SK-N-SH (cell line): ENCODE data around the gene EAF2. TPM values are rescaled to one million over a fixed set of nuclear protein-coding genes. Genes with fewer than 3 reads are reported as not detected.
A peak's percentile ranks its signal among the peaks of the same experiment; 100 is the strongest.

ENCODE experiments used
- CTCF ChIA-PET: fragments of 300-600, 350-600 bp; formaldehyde crosslinking; extraction: SDS; loops from one replicate; lab custom pipeline; 2021; lab: Yijun Ruan, JAX
- POLR2A ChIA-PET: fragments of 350-600 bp; sonication (Branson Sonifier 250); formaldehyde crosslinking; extraction: SDS; loops from one replicate; lab custom pipeline; 2020; ENCODE audit warnings: antibody characterized with exemption, inconsistent platforms; lab: Yijun Ruan, JAX
- DNase-seq: peaks from one replicate; pipeline ENCODE4 v3.0.0; 2012
- H2AFZ ChIP-seq: fragments of 200-600 bp; sonication (generic); 2 replicates; pipeline ENCODE4 v1.8.1; 2016; ENCODE audit warnings: antibody characterized with exemption, mild to moderate bottlenecking, low read depth
- H3F3A ChIP-seq: fragments of 200-600 bp; sonication (generic); replicated peaks from 2 replicates; pipeline ENCODE3; 2016; ENCODE audit warnings: antibody characterized with exemption, mild to moderate bottlenecking; ENCODE audit not compliant: insufficient read depth
- H3K27ac ChIP-seq, 2 experiments: fragments of 200-500 bp in 1 of 2; fragments of 200-600 bp in 1 of 2; sonication (Bioruptor generic) in 1 of 2; sonication (generic), shearing (Covaris generic) in 1 of 2; 2 replicates each; pipeline versions ENCODE4 v1.5.1 to v1.6.1; 2014 to 2016; ENCODE audit warnings: low read depth in 2 of 2, inconsistent platforms in 1 of 2, low read length in 1 of 2, mild to moderate bottlenecking in 1 of 2, mixed read lengths in 1 of 2
- H3K27me3 ChIP-seq: fragments of 200-600 bp; sonication (generic), shearing (Covaris generic); 2 replicates; pipeline ENCODE4 v1.6.1; 2016; ENCODE audit warnings: mixed run types; ENCODE audit not compliant: insufficient read depth
- H3K36me3 ChIP-seq, 2 experiments: fragments of 200-500 bp in 1 of 2; fragments of 200-600 bp in 1 of 2; sonication (Bioruptor generic) in 1 of 2; sonication (generic) in 1 of 2; replicated peaks in 1 of 2; 2 replicates each; pipeline versions ENCODE3 to v1.5.1; 2014 to 2016; ENCODE audit warnings: low read length in 1 of 2, mild to moderate bottlenecking in 1 of 2; ENCODE audit not compliant: insufficient read depth in 2 of 2, control insufficient read depth in 1 of 2
- H3K4me1 ChIP-seq, 2 experiments: fragments of 200-500 bp in 1 of 2; fragments of 200-600 bp in 1 of 2; sonication (Bioruptor generic) in 1 of 2; sonication (generic), shearing (Covaris generic) in 1 of 2; 2 replicates each; pipeline versions ENCODE4 v1.5.1 to v1.6.1; 2014 to 2016; ENCODE audit warnings: low read depth in 1 of 2, low read length in 1 of 2, mixed run types in 1 of 2; ENCODE audit not compliant: insufficient read depth in 2 of 2, control insufficient read depth in 1 of 2
- H3K4me2 ChIP-seq: fragments of 200-600 bp; sonication (generic), shearing (Covaris generic); 2 replicates; pipeline ENCODE4 v1.6.1; 2017; ENCODE audit warnings: mixed run types
- H3K4me3 ChIP-seq, 2 experiments: fragments of 200-500 bp in 1 of 2; fragments of 200-600 bp in 1 of 2; sonication (Bioruptor generic) in 1 of 2; sonication (generic), shearing (Covaris generic) in 1 of 2; 2 replicates each; pipeline versions ENCODE4 v1.5.1 to v1.8.1; 2014 to 2016; ENCODE audit warnings: low read depth in 2 of 2, inconsistent platforms in 1 of 2, low read length in 1 of 2, mild to moderate bottlenecking in 1 of 2, mixed read lengths in 1 of 2, moderate library complexity in 1 of 2
- H3K79me2 ChIP-seq: fragments of 200-600 bp; sonication (generic); 2 replicates; pipeline ENCODE4 v1.8.1; 2017; ENCODE audit warnings: mild to moderate bottlenecking; ENCODE audit not compliant: insufficient read depth
- H3K9ac ChIP-seq: fragments of 200-600 bp; sonication (generic); 2 replicates; pipeline ENCODE4 v1.6.1; 2017; ENCODE audit warnings: mixed run types
- H3K9me2 ChIP-seq: fragments of 200-600 bp; sonication (generic); 2 replicates; pipeline ENCODE4 v1.6.1; 2017; ENCODE audit warnings: mixed run types
- H3K9me3 ChIP-seq: fragments of 200-600 bp; sonication (generic); 2 replicates; pipeline ENCODE4 v1.6.1; 2017; ENCODE audit warnings: mixed run types, mild to moderate bottlenecking, moderate library complexity
- H4K20me1 ChIP-seq: fragments of 200-600 bp; sonication (generic); 2 replicates; pipeline ENCODE4 v1.6.1; 2017; ENCODE audit warnings: mild to moderate bottlenecking, mixed run types; ENCODE audit not compliant: insufficient read depth
- CHD2 ChIP-seq: fragments of 150-350 bp; IDR thresholded peaks from 2 replicates; pipeline ENCODE4 v1.6.1; 2018; ENCODE audit warnings: low read length; ENCODE audit not compliant: partially characterized antibody
- ELF1 ChIP-seq: IDR thresholded peaks from 2 replicates; pipeline ENCODE4 v1.4.0; 2012
- FOSL2 ChIP-seq: IDR thresholded peaks from 2 replicates; pipeline ENCODE4 v1.4.0; 2012; ENCODE audit warnings: low read depth, mild to moderate bottlenecking, moderate library complexity, borderline replicate concordance
- FOXM1 ChIP-seq: IDR thresholded peaks from 2 replicates; pipeline ENCODE4 v1.4.0; 2012; ENCODE audit warnings: low read depth, mild to moderate bottlenecking
- GABPA ChIP-seq: IDR thresholded peaks from 2 replicates; pipeline ENCODE4 v1.4.0; 2012; ENCODE audit warnings: low read depth, mild to moderate bottlenecking
- GATA2 ChIP-seq: sonication (generic); formaldehyde crosslinking; IDR thresholded peaks from 2 replicates; pipeline ENCODE4 v1.5.0; 2020; ENCODE audit warnings: mild to moderate bottlenecking, missing genetic modification reagents
- MEF2A ChIP-seq: IDR thresholded peaks from 2 replicates; pipeline ENCODE4 v1.4.0; 2012; ENCODE audit warnings: low read depth, borderline replicate concordance
- MXI1 ChIP-seq: IDR thresholded peaks from 2 replicates; pipeline ENCODE4 v1.6.1; 2012; ENCODE audit warnings: mild to moderate bottlenecking, low read depth, low read length, improper control_type of control experiment
- NFIC ChIP-seq: IDR thresholded peaks from 2 replicates; pipeline ENCODE4 v1.4.0; 2012; ENCODE audit warnings: borderline replicate concordance
- NRF1 ChIP-seq: IDR thresholded peaks from 2 replicates; pipeline ENCODE4 v1.6.1; 2012; ENCODE audit warnings: low read depth, mild to moderate bottlenecking, low read length
- POLR2AphosphoS5 ChIP-seq: IDR thresholded peaks from 2 replicates; pipeline ENCODE4 v1.6.1; 2012; ENCODE audit warnings: low read depth, low read length
- RFX5 ChIP-seq: IDR thresholded peaks from 2 replicates; pipeline ENCODE4 v1.6.1; 2012; ENCODE audit warnings: mild to moderate bottlenecking, improper control_type of control experiment, low read length
- RXRA ChIP-seq: IDR thresholded peaks from 2 replicates; pipeline ENCODE4 v1.4.0; 2012; ENCODE audit warnings: low read depth, mild to moderate bottlenecking, borderline replicate concordance
- SIN3A ChIP-seq: IDR thresholded peaks from 2 replicates; pipeline ENCODE4 v1.6.1; 2012; ENCODE audit warnings: low read depth, mild to moderate bottlenecking, low read length, moderate library complexity, borderline replicate concordance
- SMC3 ChIP-seq: IDR thresholded peaks from 2 replicates; pipeline ENCODE4 v1.6.1; 2012; ENCODE audit warnings: low read depth, low read length, improper control_type of control experiment
- TAF1 ChIP-seq: IDR thresholded peaks from 2 replicates; pipeline ENCODE4 v1.6.1; 2012; ENCODE audit warnings: low read depth, mild to moderate bottlenecking, low read length, moderate library complexity, borderline replicate concordance
- YY1 ChIP-seq: IDR thresholded peaks from 2 replicates; pipeline ENCODE4 v1.4.0; 2012; ENCODE audit warnings: low read depth, mild to moderate bottlenecking
- WGBS: methylation state at CpG from one replicate; pipeline ENCODE4 v1.1.6; 2017; ENCODE audit warnings: low lambda C conversion rate; 5-methylcytosine and 5-hydroxymethylcytosine counted together
- polyA plus RNA-seq, 3 experiments: library from polyadenylated mRNA; depleted of rRNA; stranded (reverse); fragments of >200 nt; gene quantifications; 2 replicates each; pipeline ENCODE4 v1.2.3, GENCODE V29; 2012
- TF ChIP-seq, protein P1 (sequence below): IDR thresholded peaks from 2 replicates; pipeline ENCODE4 v1.6.1; 2012; ENCODE audit warnings: mild to moderate bottlenecking, low read depth, low read length, moderate library complexity
- TF ChIP-seq, protein P2 (sequence below): IDR thresholded peaks from 2 replicates; pipeline ENCODE4 v1.4.0; 2012; ENCODE audit warnings: low read depth, borderline replicate concordance
- TF ChIP-seq, protein P3 (sequence below): IDR thresholded peaks from 2 replicates; pipeline ENCODE4 v1.4.0; 2012; ENCODE audit warnings: low read depth
- TF ChIP-seq, protein P4 (sequence below): fragments of 200-600 bp; sonication (generic); IDR thresholded peaks from 2 replicates; pipeline ENCODE4 v1.6.1; 2017; ENCODE audit warnings: antibody characterized with exemption, mild to moderate bottlenecking, moderate library complexity

Gene EAF2
- polyA plus RNA-seq (2012; rRNA removed), result 0.63 and 0.85 TPM in 2 replicates
- polyA plus RNA-seq (2012; cell fraction: cytosol; rRNA removed), result 0.76 and 1.2 TPM in 2 replicates
- 0.68 and 0.95 TPM in 2 replicates for polyA plus RNA-seq (2012; cell fraction: nucleus; rRNA removed)

DNA sequence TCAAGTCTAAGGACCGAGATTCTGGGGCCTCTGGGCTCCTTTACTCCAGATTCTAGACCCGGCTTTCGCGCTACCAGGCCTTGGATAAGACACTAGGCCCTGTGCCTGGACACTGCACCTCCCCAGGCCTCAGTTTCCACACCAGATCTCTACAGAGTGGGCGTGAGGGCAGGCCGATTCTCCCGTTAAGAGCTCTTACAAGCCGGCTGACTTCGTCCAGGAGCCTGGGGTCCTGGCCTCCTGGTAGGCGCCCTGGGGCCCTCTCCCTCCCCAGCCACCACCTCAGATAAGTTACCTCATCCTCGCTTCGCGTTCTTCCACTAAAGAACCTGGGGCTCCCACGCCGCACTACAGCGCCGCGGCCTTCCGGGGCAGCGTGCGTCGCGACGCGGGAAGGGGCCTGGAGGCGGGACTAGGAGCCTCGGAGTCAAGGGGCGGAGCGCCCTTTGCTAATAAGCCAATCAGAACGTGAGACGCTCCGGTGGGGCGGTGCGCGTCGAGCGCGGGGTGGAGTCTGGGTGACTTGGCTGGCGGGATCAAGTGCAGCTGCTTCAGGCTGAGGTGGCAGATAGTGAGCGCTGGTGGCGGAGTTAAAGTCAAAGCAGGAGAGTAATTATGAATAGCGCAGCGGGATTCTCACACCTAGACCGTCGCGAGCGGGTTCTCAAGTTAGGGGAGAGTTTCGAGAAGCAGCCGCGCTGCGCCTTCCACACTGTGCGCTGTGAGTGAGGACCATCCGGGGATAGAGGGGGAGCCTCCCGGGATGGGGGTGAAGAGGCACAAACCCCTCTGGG lies at the start of gene EAF2, which contains the start of gene IQCB1:
Gene EAF2, plus strand, starts transcription at position 539 of the 794 bp plus-strand sequence. Its CDS starts 77 bp downstream, at position 616.
Gene IQCB1, minus strand, starts transcription at position 390 of the 794 bp plus-strand sequence. CDS start 6,100 bp downstream, outside the sequence.
- Histone ChIP-seq H3K4me2 (peak within 1 kb of the TSS; percentile 96), H3K9me2 (no peaks in the 10 kb centered on the region), H3K27me3 (no peaks in the 10 kb centered on the region), H3K4me1 (peaks cover 0 to 7% of the 10 kb centered on the region in 2 experiments; a peak in 2 of 4 replicates), H3K4me3 (peak within 1 kb of the TSS; percentile 82 to 83), H2AFZ (peak within 1 kb of the TSS; percentile 97), H3K36me3 (peaks cover 9 to 14% of the 10 kb centered on the region in 2 experiments), H3F3A (no peaks in the 10 kb centered on the region), H3K9me3 (no peaks in the 10 kb centered on the region), H4K20me1 (no peaks in the 10 kb centered on the region), H3K27ac (peak within 1 kb of the TSS; percentile 50 to 63; a peak in 2 of 4 replicates), H3K9ac (peak within 1 kb of the TSS; percentile 85), H3K79me2 (peaks cover 14% of the 10 kb centered on the region)
- under 1% methylated on average over 35 of the region's 54 CpGs for WGBS
- ChIA-PET CTCF (no interaction called here), POLR2A (no interaction called here)
- TF ChIP-seq FOSL2 (no peak), POLR2AphosphoS5 (peak; percentile 82), RXRA (no peak), SMC3 (no peak), GABPA (peak; percentile 55), FOXM1 (no peak), MXI1 (peak; percentile 94), TAF1 (peak; percentile 55), CHD2 (peak; percentile 51), YY1 (no peak), NFIC (no peak), RFX5 (peak; percentile 67; the same call in 1 of the 2 replicates), MEF2A (no peak), ELF1 (peak; percentile 74), NRF1 (no peak), GATA2 (CRISPR knock-in tag) (no peak), SIN3A (peak; percentile 66; the same call in 1 of the 2 replicates)
- TF ChIP-seq, protein P1, sequence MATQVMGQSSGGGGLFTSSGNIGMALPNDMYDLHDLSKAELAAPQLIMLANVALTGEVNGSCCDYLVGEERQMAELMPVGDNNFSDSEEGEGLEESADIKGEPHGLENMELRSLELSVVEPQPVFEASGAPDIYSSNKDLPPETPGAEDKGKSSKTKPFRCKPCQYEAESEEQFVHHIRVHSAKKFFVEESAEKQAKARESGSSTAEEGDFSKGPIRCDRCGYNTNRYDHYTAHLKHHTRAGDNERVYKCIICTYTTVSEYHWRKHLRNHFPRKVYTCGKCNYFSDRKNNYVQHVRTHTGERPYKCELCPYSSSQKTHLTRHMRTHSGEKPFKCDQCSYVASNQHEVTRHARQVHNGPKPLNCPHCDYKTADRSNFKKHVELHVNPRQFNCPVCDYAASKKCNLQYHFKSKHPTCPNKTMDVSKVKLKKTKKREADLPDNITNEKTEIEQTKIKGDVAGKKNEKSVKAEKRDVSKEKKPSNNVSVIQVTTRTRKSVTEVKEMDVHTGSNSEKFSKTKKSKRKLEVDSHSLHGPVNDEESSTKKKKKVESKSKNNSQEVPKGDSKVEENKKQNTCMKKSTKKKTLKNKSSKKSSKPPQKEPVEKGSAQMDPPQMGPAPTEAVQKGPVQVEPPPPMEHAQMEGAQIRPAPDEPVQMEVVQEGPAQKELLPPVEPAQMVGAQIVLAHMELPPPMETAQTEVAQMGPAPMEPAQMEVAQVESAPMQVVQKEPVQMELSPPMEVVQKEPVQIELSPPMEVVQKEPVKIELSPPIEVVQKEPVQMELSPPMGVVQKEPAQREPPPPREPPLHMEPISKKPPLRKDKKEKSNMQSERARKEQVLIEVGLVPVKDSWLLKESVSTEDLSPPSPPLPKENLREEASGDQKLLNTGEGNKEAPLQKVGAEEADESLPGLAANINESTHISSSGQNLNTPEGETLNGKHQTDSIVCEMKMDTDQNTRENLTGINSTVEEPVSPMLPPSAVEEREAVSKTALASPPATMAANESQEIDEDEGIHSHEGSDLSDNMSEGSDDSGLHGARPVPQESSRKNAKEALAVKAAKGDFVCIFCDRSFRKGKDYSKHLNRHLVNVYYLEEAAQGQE, result no peak
- TF ChIP-seq, protein P2, sequence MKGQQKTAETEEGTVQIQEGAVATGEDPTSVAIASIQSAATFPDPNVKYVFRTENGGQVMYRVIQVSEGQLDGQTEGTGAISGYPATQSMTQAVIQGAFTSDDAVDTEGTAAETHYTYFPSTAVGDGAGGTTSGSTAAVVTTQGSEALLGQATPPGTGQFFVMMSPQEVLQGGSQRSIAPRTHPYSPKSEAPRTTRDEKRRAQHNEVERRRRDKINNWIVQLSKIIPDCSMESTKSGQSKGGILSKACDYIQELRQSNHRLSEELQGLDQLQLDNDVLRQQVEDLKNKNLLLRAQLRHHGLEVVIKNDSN, result no peak
- TF ChIP-seq, protein P3, sequence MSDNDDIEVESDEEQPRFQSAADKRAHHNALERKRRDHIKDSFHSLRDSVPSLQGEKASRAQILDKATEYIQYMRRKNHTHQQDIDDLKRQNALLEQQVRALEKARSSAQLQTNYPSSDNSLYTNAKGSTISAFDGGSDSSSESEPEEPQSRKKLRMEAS, result peak; percentile 96
- TF ChIP-seq, protein P4, sequence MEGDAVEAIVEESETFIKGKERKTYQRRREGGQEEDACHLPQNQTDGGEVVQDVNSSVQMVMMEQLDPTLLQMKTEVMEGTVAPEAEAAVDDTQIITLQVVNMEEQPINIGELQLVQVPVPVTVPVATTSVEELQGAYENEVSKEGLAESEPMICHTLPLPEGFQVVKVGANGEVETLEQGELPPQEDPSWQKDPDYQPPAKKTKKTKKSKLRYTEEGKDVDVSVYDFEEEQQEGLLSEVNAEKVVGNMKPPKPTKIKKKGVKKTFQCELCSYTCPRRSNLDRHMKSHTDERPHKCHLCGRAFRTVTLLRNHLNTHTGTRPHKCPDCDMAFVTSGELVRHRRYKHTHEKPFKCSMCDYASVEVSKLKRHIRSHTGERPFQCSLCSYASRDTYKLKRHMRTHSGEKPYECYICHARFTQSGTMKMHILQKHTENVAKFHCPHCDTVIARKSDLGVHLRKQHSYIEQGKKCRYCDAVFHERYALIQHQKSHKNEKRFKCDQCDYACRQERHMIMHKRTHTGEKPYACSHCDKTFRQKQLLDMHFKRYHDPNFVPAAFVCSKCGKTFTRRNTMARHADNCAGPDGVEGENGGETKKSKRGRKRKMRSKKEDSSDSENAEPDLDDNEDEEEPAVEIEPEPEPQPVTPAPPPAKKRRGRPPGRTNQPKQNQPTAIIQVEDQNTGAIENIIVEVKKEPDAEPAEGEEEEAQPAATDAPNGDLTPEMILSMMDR, result no peak; the same call in 1 of the 2 replicates
- peak; percentile 97 for DNase-seq
